ENCODE measurements around the gene CPT1C. TPM values are rescaled to one million over a fixed set of nuclear protein-coding genes. Genes with fewer than 3 reads are reported as not detected.

CPT1C gene
- total RNA-seq, 5 donors from 2014 or later (not counting 1 experiment from before 2014, with no cell fraction given): 1.4 to 2.2 (median 1.5) TPM; not detected in 1

- Mint-ChIP-seq H3K4me1 (peaks cover 19 to 26% (median 24%) of the 10 kb centered on the region in 3 donors), H3K36me3 (peaks cover 28% of the 10 kb centered on the region), H3K27me3 (peaks cover 13 to 15% of the 10 kb centered on the region in 2 donors), H3K4me3 (no peak overlapping the region), H3K9me3 (no peaks in the 10 kb centered on the region), H3K27ac (no peak overlapping the region)
- H3K36me3 ChIP-seq (ENCODE audit: control insufficient read depth in 2 of 2, extremely low read depth in 1 of 2, insufficient read depth in 1 of 2, low read length in 1 of 2): peaks cover 11 to 49% of the 10 kb centered on the region in 2 donors
- no peaks in the 10 kb centered on the region for H3K9me3 ChIP-seq
- ChIA-PET POLR2A (no interaction called here), CTCF (interaction anchor here in 1 of 2 donors (0.6 kb wide), 1 partner anchor 506 kb away, joined by 4 read pairs; no protein-coding TSS in a partner anchor)
- DNase-seq: no peak
- 83% methylated on average over 2 of the region's 12 CpGs for WGBS (ENCODE audit: insufficient coverage)
- peaks cover 4 to 33% of the 10 kb centered on the region in 2 experiments for H3K4me1 ChIP-seq (ENCODE audit: control insufficient read depth in 1 of 2, extremely low read depth in 1 of 2, insufficient read depth in 2 of 2, low read length in 2 of 2)
- no peak overlapping the region for H3K4me3 ChIP-seq (ENCODE audit: control insufficient read depth in 1 of 2, extremely low read depth in 1 of 2, low read length in 1 of 2)
- H3K27me3 ChIP-seq (replicated peaks in 1 of 2; ENCODE audit: control insufficient read depth in 2 of 2, extremely low read depth in 1 of 2, insufficient read depth in 2 of 2, low read length in 1 of 2): peaks cover 5 to 34% of the 10 kb centered on the region in 2 experiments
- ATAC-seq (replicated peaks in 1 of 4): no peak
- no peak overlapping the region for H3K27ac ChIP-seq (ENCODE audit: low read length)
Observed at GRCh38 chr19:49687150-49687549, 3.8 kb upstream of the CPT1C start.

GRCh38 chr19:49687566-49688316 is 3.2 kb upstream of the CPT1C start:
- POLR2A ChIA-PET: no interaction called here
- Histone ChIP-seq H3K27ac (ENCODE audit: low read length) (no peak overlapping the region), H3K9me3 (no peaks in the 10 kb centered on the region), H3K4me3 (ENCODE audit: control insufficient read depth in 1 of 2, extremely low read depth in 1 of 2, low read length in 1 of 2) (no peak overlapping the region), H3K36me3 (ENCODE audit: control insufficient read depth in 2 of 2, extremely low read depth in 1 of 2, insufficient read depth in 1 of 2, low read length in 1 of 2) (peaks cover 11 to 45% of the 10 kb centered on the region in 2 donors), H3K4me1 (ENCODE audit: control insufficient read depth in 1 of 2, extremely low read depth in 1 of 2, insufficient read depth in 2 of 2, low read length in 2 of 2) (peaks cover 4 to 33% of the 10 kb centered on the region in 2 experiments), H3K27me3 (replicated peaks in 1 of 2; ENCODE audit: control insufficient read depth in 2 of 2, extremely low read depth in 1 of 2, insufficient read depth in 2 of 2, low read length in 1 of 2) (peaks cover 5 to 40% of the 10 kb centered on the region in 2 experiments)
- no peak overlapping the region for H3K27ac Mint-ChIP-seq
- WGBS (ENCODE audit: insufficient coverage): 71% methylated on average over 10 of the region's 26 CpGs
- peaks cover 19 to 26% (median 23%) of the 10 kb centered on the region in 3 donors for H3K4me1 Mint-ChIP-seq
- H3K36me3 Mint-ChIP-seq: peaks cover 24% of the 10 kb centered on the region
- H3K9me3 Mint-ChIP-seq: no peaks in the 10 kb centered on the region
- no peak for ATAC-seq (replicated peaks in 1 of 4)
- no peak for DNase-seq
- H3K4me3 Mint-ChIP-seq: no peak overlapping the region
- H3K27me3 Mint-ChIP-seq: peaks cover 13 to 21% of the 10 kb centered on the region in 2 donors
- CTCF ChIA-PET: interaction anchor here in 1 of 2 donors (0.6 kb wide), 1 partner anchor 39 kb away, joined by 3 read pairs; no protein-coding TSS in a partner anchor

GRCh38 chr19:49688531-49689132 is 2.3 kb upstream of the CPT1C start:
- H3K36me3 ChIP-seq (ENCODE audit: control insufficient read depth in 2 of 2, extremely low read depth in 1 of 2, insufficient read depth in 1 of 2, low read length in 1 of 2): peaks cover 10 to 39% of the 10 kb centered on the region in 2 donors
- DNase-seq: no peak
- H3K27me3 ChIP-seq (replicated peaks in 1 of 2; ENCODE audit: control insufficient read depth in 2 of 2, extremely low read depth in 1 of 2, insufficient read depth in 2 of 2, low read length in 1 of 2): peaks cover 5 to 46% of the 10 kb centered on the region in 2 experiments
- Mint-ChIP-seq H3K36me3 (peaks cover 24% of the 10 kb centered on the region), H3K4me1 (peaks cover 19 to 26% (median 25%) of the 10 kb centered on the region in 3 donors), H3K4me3 (peak overlapping the region in 1 of 3 donors; percentile 8), H3K9me3 (no peaks in the 10 kb centered on the region), H3K27ac (no peak overlapping the region), H3K27me3 (peaks cover 13 to 26% of the 10 kb centered on the region in 2 donors)
- ATAC-seq (replicated peaks in 1 of 4): no peak
- 87% methylated on average over 3 of the region's 12 CpGs for WGBS (ENCODE audit: insufficient coverage)
- no peaks in the 10 kb centered on the region for H3K9me3 ChIP-seq
- ChIA-PET CTCF (interaction anchor here in 1 of 2 donors (0.6 kb wide), 1 partner anchor 40 kb away, joined by 3 read pairs; no protein-coding TSS in a partner anchor), POLR2A (no interaction called here)
- no peak overlapping the region for H3K4me3 ChIP-seq (ENCODE audit: control insufficient read depth in 1 of 2, extremely low read depth in 1 of 2, low read length in 1 of 2)
- peaks cover 4 to 33% of the 10 kb centered on the region in 2 experiments for H3K4me1 ChIP-seq (ENCODE audit: control insufficient read depth in 1 of 2, extremely low read depth in 1 of 2, insufficient read depth in 2 of 2, low read length in 2 of 2)
- no peak overlapping the region for H3K27ac ChIP-seq (ENCODE audit: low read length)

GRCh38 chr19:49689133-49690078 is 1.5 kb upstream of the CPT1C start, which contains the start of gene ADM5:
Gene ADM5, plus strand, starts transcription at chr19:49689594. Its CDS starts 244 bp downstream, at chr19:49689838.
- peaks cover 5 to 46% of the 10 kb centered on the region in 2 experiments for H3K27me3 ChIP-seq (replicated peaks in 1 of 2; ENCODE audit: control insufficient read depth in 2 of 2, extremely low read depth in 1 of 2, insufficient read depth in 2 of 2, low read length in 1 of 2)
- H3K36me3 ChIP-seq (ENCODE audit: control insufficient read depth in 2 of 2, extremely low read depth in 1 of 2, insufficient read depth in 1 of 2, low read length in 1 of 2): peaks cover 4 to 31% of the 10 kb centered on the region in 2 donors
- CTCF ChIA-PET: no interaction called here
- WGBS (ENCODE audit: insufficient coverage): 50% methylated on average over 48 of the region's 54 CpGs
- peak within 1 kb of the TSS; percentile 82 to 89 (median 85) for H3K4me3 Mint-ChIP-seq
- peaks cover 13 to 26% of the 10 kb centered on the region in 2 donors for H3K27me3 Mint-ChIP-seq
- no peaks in the 10 kb centered on the region for H3K9me3 Mint-ChIP-seq
- peaks cover 16% of the 10 kb centered on the region for H3K36me3 Mint-ChIP-seq
- DNase-seq: peak in 20 of 35 experiments; percentile 19 to 60 (median 43)
- POLR2A ChIA-PET: no interaction called here
- H3K27ac ChIP-seq (ENCODE audit: low read length): no peak within 1 kb of the TSS
- ATAC-seq (replicated peaks in 1 of 4): peak; percentile 37 to 56 (median 51)
- H3K9me3 ChIP-seq: no peaks in the 10 kb centered on the region
- peaks cover 4 to 30% of the 10 kb centered on the region in 2 experiments for H3K4me1 ChIP-seq (ENCODE audit: control insufficient read depth in 1 of 2, extremely low read depth in 1 of 2, insufficient read depth in 2 of 2, low read length in 2 of 2)
- H3K27ac Mint-ChIP-seq: peak within 1 kb of the TSS; percentile 73
- H3K4me1 Mint-ChIP-seq: peaks cover 19 to 26% (median 25%) of the 10 kb centered on the region in 3 donors
- H3K4me3 ChIP-seq (ENCODE audit: control insufficient read depth in 1 of 2, extremely low read depth in 1 of 2, low read length in 1 of 2): peak within 1 kb of the TSS; percentile 52 to 60

- H3K4me1 ChIP-seq (ENCODE audit: control insufficient read depth in 1 of 2, extremely low read depth in 1 of 2, insufficient read depth in 2 of 2, low read length in 2 of 2): peaks cover 4 to 27% of the 10 kb centered on the region in 2 experiments
- Mint-ChIP-seq H3K9me3 (no peaks in the 10 kb centered on the region), H3K27ac (peak overlapping the region; percentile 73), H3K4me1 (peaks cover 19 to 26% (median 25%) of the 10 kb centered on the region in 3 donors), H3K27me3 (peaks cover 13 to 26% of the 10 kb centered on the region in 2 donors), H3K4me3 (peak overlapping the region; percentile 82 to 89 (median 85)), H3K36me3 (peaks cover 13% of the 10 kb centered on the region)
- ChIA-PET POLR2A (no interaction called here), CTCF (no interaction called here)
- H3K9me3 ChIP-seq: no peaks in the 10 kb centered on the region
- H3K27me3 ChIP-seq (replicated peaks in 1 of 2; ENCODE audit: control insufficient read depth in 2 of 2, extremely low read depth in 1 of 2, insufficient read depth in 2 of 2, low read length in 1 of 2): peaks cover 5 to 46% of the 10 kb centered on the region in 2 experiments
- DNase-seq: no peak
- peak in 3 of 4 experiments; percentile 16 to 17 (median 17) for ATAC-seq (replicated peaks in 1 of 4)
- no peak overlapping the region for H3K27ac ChIP-seq (ENCODE audit: low read length)
- peak overlapping the region; percentile 52 to 60 for H3K4me3 ChIP-seq (ENCODE audit: control insufficient read depth in 1 of 2, extremely low read depth in 1 of 2, low read length in 1 of 2)
- WGBS (ENCODE audit: insufficient coverage): 42% methylated on average over 39 of the region's 39 CpGs
- peaks cover 4 to 23% of the 10 kb centered on the region in 2 donors for H3K36me3 ChIP-seq (ENCODE audit: control insufficient read depth in 2 of 2, extremely low read depth in 1 of 2, insufficient read depth in 1 of 2, low read length in 1 of 2)
Observed at GRCh38 chr19:49690079-49690655, 749 bp upstream of the CPT1C start.

Measured in T-cell (primary cell).